ENCODE measurements around the gene CD207.

CD207 gene

DNA sequence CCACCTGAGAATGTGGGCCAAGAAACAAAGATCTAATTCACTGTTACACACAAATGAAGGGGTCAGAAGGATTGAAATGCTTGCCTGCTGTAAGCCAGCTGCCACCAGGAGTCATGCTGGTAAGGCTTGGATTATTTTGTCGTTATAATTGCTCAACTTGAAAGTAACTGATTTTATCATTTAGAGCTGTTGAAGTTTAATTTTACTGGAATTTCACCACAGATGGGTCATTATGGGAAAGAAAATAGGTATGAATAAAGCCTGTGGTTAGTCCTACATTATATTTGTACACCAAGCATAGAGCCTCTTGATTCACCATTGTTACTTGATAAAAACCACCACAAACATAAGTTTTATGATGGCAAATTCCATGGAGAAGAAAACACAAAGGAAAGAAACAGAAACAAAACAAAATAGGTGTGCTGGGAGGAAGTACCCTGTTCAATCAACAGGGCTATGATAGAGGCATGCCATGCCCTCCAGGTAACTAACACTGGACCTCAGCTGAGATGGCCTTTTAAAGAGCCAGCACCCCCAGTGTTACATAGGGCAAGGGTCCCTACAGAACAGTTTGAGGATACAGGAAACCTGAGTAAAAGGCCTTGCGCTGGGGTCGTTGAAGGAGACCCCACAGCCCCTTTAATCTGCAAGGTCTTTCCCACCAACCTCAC lies 18.2 kb downstream of the CD207 start:
- H3K27me3 ChIP-seq (ENCODE audit: insufficient read depth, low read depth), result no peaks in the 10 kb centered on the region
- no peaks in the 10 kb centered on the region for H4K20me1 ChIP-seq (ENCODE audit: insufficient read depth)
- TF ChIP-seq, protein P1, sequence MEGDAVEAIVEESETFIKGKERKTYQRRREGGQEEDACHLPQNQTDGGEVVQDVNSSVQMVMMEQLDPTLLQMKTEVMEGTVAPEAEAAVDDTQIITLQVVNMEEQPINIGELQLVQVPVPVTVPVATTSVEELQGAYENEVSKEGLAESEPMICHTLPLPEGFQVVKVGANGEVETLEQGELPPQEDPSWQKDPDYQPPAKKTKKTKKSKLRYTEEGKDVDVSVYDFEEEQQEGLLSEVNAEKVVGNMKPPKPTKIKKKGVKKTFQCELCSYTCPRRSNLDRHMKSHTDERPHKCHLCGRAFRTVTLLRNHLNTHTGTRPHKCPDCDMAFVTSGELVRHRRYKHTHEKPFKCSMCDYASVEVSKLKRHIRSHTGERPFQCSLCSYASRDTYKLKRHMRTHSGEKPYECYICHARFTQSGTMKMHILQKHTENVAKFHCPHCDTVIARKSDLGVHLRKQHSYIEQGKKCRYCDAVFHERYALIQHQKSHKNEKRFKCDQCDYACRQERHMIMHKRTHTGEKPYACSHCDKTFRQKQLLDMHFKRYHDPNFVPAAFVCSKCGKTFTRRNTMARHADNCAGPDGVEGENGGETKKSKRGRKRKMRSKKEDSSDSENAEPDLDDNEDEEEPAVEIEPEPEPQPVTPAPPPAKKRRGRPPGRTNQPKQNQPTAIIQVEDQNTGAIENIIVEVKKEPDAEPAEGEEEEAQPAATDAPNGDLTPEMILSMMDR (conservative IDR thresholded peaks at IDR 0.05; ENCODE audit: low read depth, low read length), result no peak
- no peak overlapping the region for H2AFZ ChIP-seq (ENCODE audit: low read depth)
- H3K79me2 ChIP-seq (ENCODE audit: insufficient read depth, low read depth), result no peaks in the 10 kb centered on the region
- H3K4me1 ChIP-seq (ENCODE audit: low read depth, poor library complexity, severe bottlenecking), result no peaks in the 10 kb centered on the region
- H3K27ac ChIP-seq, result no peak overlapping the region
- H3K36me3 ChIP-seq (ENCODE audit: insufficient read depth), result no peaks in the 10 kb centered on the region
- H3K4me2 ChIP-seq, result no peak overlapping the region
- H3K4me3 ChIP-seq (IDR thresholded peaks at IDR 0.05; ENCODE audit: insufficient read depth, low read depth, low read length), result no peak overlapping the region
- H3K9ac ChIP-seq, result no peak overlapping the region

DNA sequence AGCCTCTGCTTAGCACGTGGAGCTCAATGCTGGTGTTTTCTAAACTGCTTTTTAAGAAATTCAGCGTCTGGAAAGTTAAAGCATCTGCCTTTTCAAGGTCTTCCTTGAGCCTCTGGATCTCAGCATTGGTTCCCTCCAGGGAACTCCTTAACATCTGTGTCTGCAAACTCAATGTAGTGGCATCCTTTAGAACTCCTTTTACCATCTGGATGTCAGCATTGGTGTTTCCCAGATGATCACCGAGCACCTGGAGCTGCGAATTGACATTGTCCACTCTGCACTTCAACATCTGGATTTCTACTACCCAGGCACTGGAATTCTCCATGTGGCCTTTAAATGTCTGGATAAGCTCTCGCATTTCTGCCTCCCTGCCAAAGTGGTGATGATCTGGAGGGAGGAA lies 18.9 kb downstream of the CD207 start:
- Histone ChIP-seq H3K4me3 (IDR thresholded peaks at IDR 0.05; ENCODE audit: insufficient read depth, low read depth, low read length) (no peak overlapping the region), H3K4me1 (ENCODE audit: low read depth, poor library complexity, severe bottlenecking) (no peaks in the 10 kb centered on the region), H3K79me2 (ENCODE audit: insufficient read depth, low read depth) (no peaks in the 10 kb centered on the region), H3K36me3 (ENCODE audit: insufficient read depth) (no peaks in the 10 kb centered on the region), H3K9ac (no peak overlapping the region), H3K4me2 (no peak overlapping the region), H3K27me3 (ENCODE audit: insufficient read depth, low read depth) (no peaks in the 10 kb centered on the region), H4K20me1 (ENCODE audit: insufficient read depth) (no peaks in the 10 kb centered on the region), H2AFZ (ENCODE audit: low read depth) (no peak overlapping the region), H3K27ac (no peak overlapping the region)
- TF ChIP-seq, protein P1 (conservative IDR thresholded peaks at IDR 0.05; ENCODE audit: low read depth, low read length), result no peak

DNA sequence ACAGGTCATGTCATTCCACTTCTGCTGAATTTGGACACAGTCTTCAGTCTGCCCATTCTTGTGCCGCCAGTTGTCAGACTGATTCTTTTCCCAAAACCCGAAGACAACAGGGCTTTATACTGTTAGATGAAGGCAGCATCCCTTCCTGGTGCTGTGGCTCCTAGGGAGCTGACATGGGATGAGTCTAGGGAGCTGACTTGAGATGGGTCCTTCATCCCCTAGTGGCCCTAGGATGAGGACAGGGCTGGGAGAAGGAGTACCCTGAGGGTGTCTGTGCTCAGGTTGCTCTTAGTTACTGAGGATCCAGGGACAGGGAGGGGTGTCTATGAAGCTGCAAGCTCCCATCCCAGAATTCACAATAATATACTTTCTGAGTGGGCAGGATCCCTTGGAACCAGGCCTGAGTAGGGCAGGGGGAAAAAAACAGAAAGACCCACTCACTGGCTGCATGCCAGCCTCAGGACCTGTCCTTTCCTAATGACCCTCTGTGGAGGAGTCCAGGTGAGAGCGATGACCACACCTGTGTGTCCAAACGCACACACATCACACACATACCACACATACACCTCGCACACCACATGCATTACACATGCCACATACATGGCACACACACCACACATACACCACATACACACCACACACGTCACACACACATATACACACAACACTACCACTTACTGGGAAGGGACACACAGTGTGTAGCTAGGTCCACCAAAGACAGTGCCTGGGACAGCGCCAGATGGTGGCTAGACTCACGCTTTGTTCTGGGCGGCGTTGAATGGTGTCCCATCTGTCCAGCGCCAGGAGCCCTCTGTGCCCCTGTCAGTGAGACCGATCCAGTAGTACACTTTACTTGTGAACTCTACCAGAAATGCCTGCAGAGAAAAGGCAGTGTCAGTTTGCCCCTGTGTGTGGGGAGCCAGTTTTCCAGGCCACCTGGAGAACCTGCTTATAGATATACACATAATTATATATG lies 26.3 kb downstream of the CD207 start:
- H3K27ac ChIP-seq, result no peak overlapping the region
- H4K20me1 ChIP-seq (ENCODE audit: insufficient read depth), result no peaks in the 10 kb centered on the region
- H3K4me1 ChIP-seq (ENCODE audit: low read depth, poor library complexity, severe bottlenecking), result no peaks in the 10 kb centered on the region
- H3K79me2 ChIP-seq (ENCODE audit: insufficient read depth, low read depth), result no peaks in the 10 kb centered on the region
- no peaks in the 10 kb centered on the region for H3K36me3 ChIP-seq (ENCODE audit: insufficient read depth)
- no peak overlapping the region for H2AFZ ChIP-seq (ENCODE audit: low read depth)
- TF ChIP-seq, protein P1 (conservative IDR thresholded peaks at IDR 0.05; ENCODE audit: low read depth, low read length), result no peak
- H3K4me2 ChIP-seq, result no peak overlapping the region
- no peak overlapping the region for H3K4me3 ChIP-seq (IDR thresholded peaks at IDR 0.05; ENCODE audit: insufficient read depth, low read depth, low read length)
- no peak overlapping the region for H3K9ac ChIP-seq
- H3K27me3 ChIP-seq (ENCODE audit: insufficient read depth, low read depth), result no peaks in the 10 kb centered on the region

DNA sequence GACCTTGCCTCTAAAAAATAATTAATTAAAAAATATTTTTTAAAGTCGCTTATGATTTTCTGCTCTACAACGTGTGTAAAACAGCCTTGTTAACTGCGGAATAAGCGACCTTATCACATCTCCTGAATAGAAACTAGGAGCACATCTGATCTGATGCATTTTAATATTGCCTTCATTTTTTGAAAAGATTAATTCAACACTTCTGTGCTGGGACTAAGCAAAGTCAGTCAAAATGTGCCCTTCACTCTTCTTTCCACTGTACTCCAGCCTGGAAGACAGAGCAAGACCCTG lies 27.8 kb downstream of the CD207 start:
- Histone ChIP-seq H3K27me3 (ENCODE audit: insufficient read depth, low read depth) (no peaks in the 10 kb centered on the region), H3K27ac (no peak overlapping the region)

More for the DNA sequence above, 27.8 kb downstream of the CD207 start:
- TF ChIP-seq, protein P1 (conservative IDR thresholded peaks at IDR 0.05; ENCODE audit: low read depth, low read length), result no peak
- no peaks in the 10 kb centered on the region for H3K4me1 ChIP-seq (ENCODE audit: low read depth, poor library complexity, severe bottlenecking)
- H4K20me1 ChIP-seq (ENCODE audit: insufficient read depth), result no peaks in the 10 kb centered on the region
- H3K4me3 ChIP-seq (IDR thresholded peaks at IDR 0.05; ENCODE audit: insufficient read depth, low read depth, low read length), result no peak overlapping the region
- H3K9ac ChIP-seq, result no peak overlapping the region
- no peaks in the 10 kb centered on the region for H3K36me3 ChIP-seq (ENCODE audit: insufficient read depth)
- no peak overlapping the region for H3K4me2 ChIP-seq
- H2AFZ ChIP-seq (ENCODE audit: low read depth), result no peak overlapping the region
- no peaks in the 10 kb centered on the region for H3K79me2 ChIP-seq (ENCODE audit: insufficient read depth, low read depth)
